Esophagus muscularis mucosa (tissue), 4 donors: ENCODE data around the gene ANKS1B.

Experiments used
- CTCF ChIP-seq, 3 experiments: fragments of 200-600 bp in 2 of 3; fragments of 450-650 bp in 1 of 3; sonication (generic) in 2 of 3; IDR thresholded peaks; one replicate each; pipeline ENCODE4 v1.5.1; 2017 to 2019; ENCODE audit warnings: antibody characterized with exemption in 3 of 3, mild to moderate bottlenecking in 2 of 3, moderate library complexity in 1 of 3
- EP300 ChIP-seq: sonication (generic); formaldehyde crosslinking; IDR thresholded peaks from one replicate; pipeline ENCODE4 v1.6.1; 2017; ENCODE audit warnings: antibody characterized with exemption
- POLR2A ChIP-seq: fragments of 450-650 bp; IDR thresholded peaks from one replicate; pipeline ENCODE4 v1.6.1; 2017; ENCODE audit warnings: antibody characterized with exemption, moderate library complexity, mild to moderate bottlenecking, low read depth
- POLR2AphosphoS5 ChIP-seq, 2 donors: sonication (generic); formaldehyde crosslinking; IDR thresholded peaks; one replicate each; pipeline ENCODE4 v1.6.1; 2017; ENCODE audit warnings: antibody characterized with exemption in 2 of 2

DNA sequence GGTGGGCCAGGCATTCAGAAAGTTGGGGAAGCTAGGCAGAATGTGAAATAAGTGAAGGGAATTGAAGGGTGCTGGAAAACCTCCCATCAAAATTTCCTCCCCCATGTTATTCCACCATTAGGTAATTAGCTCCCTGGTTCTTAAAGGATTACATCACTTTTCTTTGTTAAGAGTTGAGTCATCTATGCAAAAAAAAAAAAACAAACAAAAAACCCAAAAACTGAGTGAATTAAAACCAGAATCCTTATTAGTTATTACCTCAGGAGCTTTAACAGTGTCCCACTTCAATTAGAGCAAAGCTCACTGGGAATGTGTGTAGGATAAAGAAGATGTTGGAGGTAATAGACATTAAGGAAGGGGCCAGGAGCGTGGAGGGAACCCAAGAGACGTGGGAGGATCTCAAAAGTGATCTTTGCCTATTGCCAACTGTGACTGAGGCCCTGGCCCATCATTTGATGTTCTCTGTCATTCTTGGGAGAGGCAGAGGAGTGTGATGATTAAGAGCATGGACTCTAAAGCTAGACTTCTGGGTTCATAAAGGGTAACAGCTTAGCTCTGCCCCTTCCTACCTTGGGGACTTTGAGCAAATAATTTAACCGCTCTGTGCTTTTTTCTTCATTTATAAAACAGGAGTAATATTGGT is 975.0 kb downstream of the ANKS1B start:
- TF ChIP-seq CTCF (IDR thresholded peaks at IDR 0.05) (no peak), POLR2A (no peak), POLR2AphosphoS5 (IDR thresholded peaks at IDR 0.05) (no peak), EP300 (no peak)
